HEK293 (cell line): ENCODE measurements around the gene COL5A2.
A peak's percentile ranks its signal among the peaks of the same experiment; 100 is the strongest.

Source experiments
- CTCF ChIA-PET: fragments of 350-600 bp; formaldehyde crosslinking; extraction: SDS; loops from one replicate; lab custom pipeline; 2021; ENCODE audit warnings: antibody characterized with exemption; lab: Yijun Ruan, JAX
- POLR2A ChIA-PET: fragments of 300-600 bp; formaldehyde crosslinking; extraction: SDS; loops from one replicate; lab custom pipeline; 2020; ENCODE audit warnings: antibody characterized with exemption, inconsistent platforms; lab: Yijun Ruan, JAX
- H3K27ac ChIP-seq: fragments of 200-500 bp; sonication (Bioruptor generic); 2 replicates; pipeline ENCODE4 v1.5.1; 2014; ENCODE audit warnings: low read depth, low read length, control low read depth, inconsistent platforms; ENCODE audit errors: extremely low read depth
- H3K36me3 ChIP-seq, 2 experiments: fragments of 200-500 bp in 1 of 2; sonication (Bioruptor generic) in 1 of 2; 1 replicate in 1 of 2; 2 replicates in 1 of 2; pipeline ENCODE4 v1.5.1; 2014 to 2017; ENCODE audit warnings: inconsistent platforms in 2 of 2, low read length in 2 of 2; ENCODE audit not compliant: control insufficient read depth in 2 of 2, insufficient read depth in 1 of 2
- H3K4me1 ChIP-seq: fragments of 200-500 bp; sonication (Bioruptor generic); 2 replicates; pipeline ENCODE4 v1.5.1; 2014; ENCODE audit warnings: mild to moderate bottlenecking, low read length, inconsistent platforms; ENCODE audit not compliant: control insufficient read depth, insufficient read depth
- H3K4me3 ChIP-seq: 2 replicates; pipeline ENCODE4 v1.5.1; 2011; ENCODE audit warnings: low read depth, mild to moderate bottlenecking, control low read depth, low read length, moderate library complexity
- H3K9me3 ChIP-seq: fragments of 200-500 bp; sonication (Bioruptor generic); 2 replicates; pipeline ENCODE4 v1.5.1; 2014; ENCODE audit warnings: low read depth, low read length, inconsistent platforms; ENCODE audit not compliant: control insufficient read depth, insufficient read depth
- GLI2 ChIP-seq: fragments of 450-650 bp; formaldehyde crosslinking; IDR thresholded peaks from 2 replicates; pipeline ENCODE4; 2017; ENCODE audit warnings: missing biosample characterization, missing genetic modification characterization, low read depth, borderline replicate concordance
- GLIS2 ChIP-seq: fragments of 450-650 bp; formaldehyde crosslinking; IDR thresholded peaks from 2 replicates; pipeline ENCODE4 v1.5.1; 2016; ENCODE audit warnings: missing biosample characterization, missing genetic modification characterization
- KLF8 ChIP-seq: fragments of 450-650 bp; formaldehyde crosslinking; IDR thresholded peaks from 2 replicates; pipeline ENCODE4 v1.5.1; 2016; ENCODE audit warnings: missing biosample characterization, missing genetic modification characterization
- PRDM10 ChIP-seq: fragments of 450-650 bp; formaldehyde crosslinking; IDR thresholded peaks from 2 replicates; pipeline ENCODE4 v1.5.1; 2016; ENCODE audit warnings: missing biosample characterization, missing genetic modification characterization
- SETDB1 ChIP-seq: IDR thresholded peaks from one replicate; pipeline ENCODE4 v1.6.1; 2017; ENCODE audit warnings: mild to moderate bottlenecking, low read length, moderate library complexity, mixed read lengths; ENCODE audit not compliant: insufficient read length
- ZEB2 ChIP-seq: fragments of 450-650 bp; formaldehyde crosslinking; IDR thresholded peaks from 2 replicates; pipeline ENCODE4 v1.5.1; 2016; ENCODE audit warnings: missing biosample characterization, missing genetic modification characterization
- ZNF133 ChIP-seq: fragments of 450-650 bp; formaldehyde crosslinking; IDR thresholded peaks from 2 replicates; pipeline ENCODE4 v1.5.1; 2016; ENCODE audit warnings: missing biosample characterization, missing genetic modification characterization
- ZNF138 ChIP-seq: fragments of 450-650 bp; formaldehyde crosslinking; IDR thresholded peaks from 2 replicates; pipeline ENCODE4 v1.5.1; 2016; ENCODE audit warnings: missing biosample characterization, missing genetic modification characterization, borderline replicate concordance
- ZNF155 ChIP-seq: fragments of 450-650 bp; formaldehyde crosslinking; IDR thresholded peaks from 2 replicates; pipeline ENCODE4 v1.5.1; 2016; ENCODE audit warnings: missing biosample characterization, missing genetic modification characterization
- ZNF274 ChIP-seq, 2 experiments: fragments of 200-500 bp in 1 of 2; fragments of 450-650 bp in 1 of 2; sonication (Bioruptor generic) in 1 of 2; formaldehyde crosslinking in 1 of 2; IDR thresholded peaks; 2 replicates each; pipeline versions ENCODE4 v1.5.1 to v1.6.1; 2014 to 2016; ENCODE audit warnings: borderline replicate concordance in 1 of 2, inconsistent platforms in 1 of 2, low read length in 1 of 2, missing biosample characterization in 1 of 2, missing genetic modification characterization in 1 of 2
- ZNF48 ChIP-seq: fragments of 450-650 bp; formaldehyde crosslinking; IDR thresholded peaks from 2 replicates; pipeline ENCODE4 v1.5.1; 2016; ENCODE audit warnings: missing biosample characterization, missing genetic modification characterization
- ZNF544 ChIP-seq: fragments of 450-650 bp; formaldehyde crosslinking; IDR thresholded peaks from 2 replicates; pipeline ENCODE4 v1.5.0; 2017; ENCODE audit warnings: missing biosample characterization, missing genetic modification characterization
- ZNF596 ChIP-seq: fragments of 450-650 bp; IDR thresholded peaks from 2 replicates; pipeline ENCODE4 v1.5.0; 2018; ENCODE audit warnings: missing biosample characterization, mild to moderate bottlenecking, missing genetic modification characterization, moderate library complexity
- ZNF660 ChIP-seq: fragments of 450-650 bp; IDR thresholded peaks from 2 replicates; pipeline ENCODE4 v1.5.1; 2018; ENCODE audit warnings: missing biosample characterization, mild to moderate bottlenecking, missing genetic modification characterization
- TF ChIP-seq, protein P1 (sequence below): fragments of 450-650 bp; formaldehyde crosslinking; conservative IDR thresholded peaks from 2 replicates; pipeline ENCODE4 v1.5.1; 2016; ENCODE audit warnings: low read depth, missing biosample characterization, missing genetic modification characterization
- TF ChIP-seq, protein P2 (sequence below): fragments of 450-650 bp; formaldehyde crosslinking; IDR thresholded peaks from 2 replicates; pipeline ENCODE4 v1.5.1; 2016; ENCODE audit warnings: missing biosample characterization, missing genetic modification characterization

The COL5A2 gene

GRCh38 chr2:189138800-189139199, 40.8 kb downstream of the COL5A2 start:
- Histone ChIP-seq H3K36me3 (no peaks in the 10 kb centered on the region), H3K9me3 (no peaks in the 10 kb centered on the region), H3K4me3 (no peak overlapping the region), H3K4me1 (no peaks in the 10 kb centered on the region), H3K27ac (no peak overlapping the region)
- POLR2A ChIA-PET = no interaction called here
- CTCF ChIA-PET = interaction anchor here (0.6 kb wide), 1 partner anchor 1353 kb away, joined by 3 read pairs; no protein-coding TSS in a partner anchor
- no peak for TF ChIP-seq KLF8 (tag by site-specific recombination)
- TF ChIP-seq ZNF274 (IDR thresholded peaks at IDR 0.05; ENCODE audit: low read length) = no peak
- no peak for TF ChIP-seq ZNF274 (tag by site-specific recombination; IDR thresholded peaks at IDR 0.05; ENCODE audit: borderline replicate concordance)

GRCh38 chr2:189137519-189137918, 42.0 kb downstream of the COL5A2 start:
- ChIA-PET CTCF (interaction anchor here (0.6 kb wide), 1 partner anchor 21 kb away, joined by 3 read pairs; no protein-coding TSS in a partner anchor), POLR2A (no interaction called here)
- H3K4me3 ChIP-seq = no peak overlapping the region
- no peaks in the 10 kb centered on the region for H3K36me3 ChIP-seq
- H3K9me3 ChIP-seq = no peaks in the 10 kb centered on the region
- TF ChIP-seq ZEB2 (tag by site-specific recombination) = no peak
- TF ChIP-seq ZNF48 = no peak
- TF ChIP-seq GLIS2 = no peak
- TF ChIP-seq GLI2 (tag by site-specific recombination) = no peak
- TF ChIP-seq ZNF133 = no peak
- TF ChIP-seq, protein P1, sequence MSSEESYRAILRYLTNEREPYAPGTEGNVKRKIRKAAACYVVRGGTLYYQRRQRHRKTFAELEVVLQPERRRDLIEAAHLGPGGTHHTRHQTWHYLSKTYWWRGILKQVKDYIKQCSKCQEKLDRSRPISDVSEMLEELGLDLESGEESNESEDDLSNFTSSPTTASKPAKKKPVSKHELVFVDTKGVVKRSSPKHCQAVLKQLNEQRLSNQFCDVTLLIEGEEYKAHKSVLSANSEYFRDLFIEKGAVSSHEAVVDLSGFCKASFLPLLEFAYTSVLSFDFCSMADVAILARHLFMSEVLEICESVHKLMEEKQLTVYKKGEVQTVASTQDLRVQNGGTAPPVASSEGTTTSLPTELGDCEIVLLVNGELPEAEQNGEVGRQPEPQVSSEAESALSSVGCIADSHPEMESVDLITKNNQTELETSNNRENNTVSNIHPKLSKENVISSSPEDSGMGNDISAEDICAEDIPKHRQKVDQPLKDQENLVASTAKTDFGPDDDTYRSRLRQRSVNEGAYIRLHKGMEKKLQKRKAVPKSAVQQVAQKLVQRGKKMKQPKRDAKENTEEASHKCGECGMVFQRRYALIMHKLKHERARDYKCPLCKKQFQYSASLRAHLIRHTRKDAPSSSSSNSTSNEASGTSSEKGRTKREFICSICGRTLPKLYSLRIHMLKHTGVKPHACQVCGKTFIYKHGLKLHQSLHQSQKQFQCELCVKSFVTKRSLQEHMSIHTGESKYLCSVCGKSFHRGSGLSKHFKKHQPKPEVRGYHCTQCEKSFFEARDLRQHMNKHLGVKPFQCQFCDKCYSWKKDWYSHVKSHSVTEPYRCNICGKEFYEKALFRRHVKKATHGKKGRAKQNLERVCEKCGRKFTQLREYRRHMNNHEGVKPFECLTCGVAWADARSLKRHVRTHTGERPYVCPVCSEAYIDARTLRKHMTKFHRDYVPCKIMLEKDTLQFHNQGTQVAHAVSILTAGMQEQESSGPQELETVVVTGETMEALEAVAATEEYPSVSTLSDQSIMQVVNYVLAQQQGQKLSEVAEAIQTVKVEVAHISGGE (tag by site-specific recombination) = no peak
- TF ChIP-seq, all 188 proteins: peak for 0
- Histone ChIP-seq H3K27ac (no peak overlapping the region), H3K4me1 (no peaks in the 10 kb centered on the region)

DNA sequence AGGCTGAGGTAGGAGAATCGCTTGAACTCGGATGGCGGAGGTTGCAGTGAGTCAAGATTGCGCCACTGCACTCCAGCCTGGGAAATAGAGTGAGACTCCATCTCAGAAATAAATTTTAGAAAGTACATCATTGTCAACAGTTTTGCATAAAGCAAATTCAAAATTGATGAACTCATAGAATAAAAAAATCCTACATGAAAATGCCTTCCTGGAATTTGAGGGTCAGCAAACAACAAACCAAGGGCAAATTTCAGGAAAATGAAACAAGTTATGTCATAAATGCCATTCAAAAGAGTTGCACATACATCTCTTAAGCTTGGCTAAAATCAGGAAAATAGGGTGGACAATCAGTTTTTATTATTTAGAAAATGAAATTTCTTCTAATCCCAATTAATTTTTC, 45.1 kb downstream of the COL5A2 start:
- TF ChIP-seq PRDM10 (tag by site-specific recombination) = no peak
- no peak for TF ChIP-seq ZNF596 (tag by site-specific recombination)
- no peak for TF ChIP-seq ZNF544
- peak; percentile 68 for TF ChIP-seq ZNF660 (tag by site-specific recombination)
- no peak for TF ChIP-seq ZNF138 (tag by site-specific recombination)
- TF ChIP-seq, protein P2, sequence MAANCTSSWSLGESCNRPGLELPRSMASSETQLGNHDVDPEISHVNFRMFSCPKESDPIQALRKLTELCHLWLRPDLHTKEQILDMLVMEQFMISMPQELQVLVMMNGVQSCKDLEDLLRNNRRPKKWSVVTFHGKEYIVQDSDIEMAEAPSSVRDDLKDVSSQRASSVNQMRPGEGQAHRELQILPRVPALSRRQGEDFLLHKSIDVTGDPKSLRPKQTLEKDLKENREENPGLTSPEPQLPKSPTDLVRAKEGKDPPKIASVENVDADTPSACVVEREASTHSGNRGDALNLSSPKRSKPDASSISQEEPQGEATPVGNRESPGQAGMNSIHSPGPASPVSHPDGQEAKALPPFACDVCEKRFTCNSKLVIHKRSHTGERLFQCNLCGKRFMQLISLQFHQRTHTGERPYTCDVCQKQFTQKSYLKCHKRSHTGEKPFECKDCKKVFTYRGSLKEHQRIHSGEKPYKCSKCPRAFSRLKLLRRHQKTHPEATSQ (tag by site-specific recombination) = no peak
- TF ChIP-seq ZNF155 (tag by site-specific recombination) = no peak
- no peak for TF ChIP-seq SETDB1
- H3K4me3 ChIP-seq = no peak overlapping the region
- POLR2A ChIA-PET = no interaction called here
- no peaks in the 10 kb centered on the region for H3K36me3 ChIP-seq
- H3K4me1 ChIP-seq = no peaks in the 10 kb centered on the region
- CTCF ChIA-PET = interaction anchor here (0.5 to 1.3 kb wide), 3 partner anchors 9 to 154 kb away, joined by 5 to 12 read pairs (median 6); no protein-coding TSS in a partner anchor
- no peaks in the 10 kb centered on the region for H3K9me3 ChIP-seq
- no peak overlapping the region for H3K27ac ChIP-seq
